Measurements from ENCODE around the gene MET. TPM values are rescaled to one million over a fixed set of nuclear protein-coding genes. Genes with fewer than 3 reads are reported as not detected.

Gene MET
- total and polyA plus RNA-seq, 2 of the 8 experiments (the other 6 are each of a cell fraction or from before 2014, with no cell fraction given): 3.5 to 12.9 TPM

DNA sequence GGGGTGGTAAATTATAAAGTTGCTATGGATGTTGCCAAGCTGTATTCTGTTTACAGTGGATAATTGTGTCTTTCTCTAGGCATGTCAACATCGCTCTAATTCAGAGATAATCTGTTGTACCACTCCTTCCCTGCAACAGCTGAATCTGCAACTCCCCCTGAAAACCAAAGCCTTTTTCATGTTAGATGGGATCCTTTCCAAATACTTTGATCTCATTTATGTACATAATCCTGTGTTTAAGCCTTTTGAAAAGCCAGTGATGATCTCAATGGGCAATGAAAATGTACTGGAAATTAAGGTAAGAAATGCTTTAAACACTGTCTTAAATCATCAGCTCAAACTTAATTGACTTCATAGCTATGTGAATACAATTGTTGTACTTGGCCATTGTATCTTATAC is 91.0 kb downstream of the MET start:
- CTCF ChIA-PET (ENCODE audit: partially characterized antibody): interaction anchor here (0.9 to 1.7 kb wide), 7 partner anchors 9 to 514 kb away, joined by 3 to 6 read pairs (median 3); no protein-coding TSS in a partner anchor
- 92% methylated on average over 1 of the region's 1 CpG; no CpG with 5 or more reads in 1 of the 2 experiments for WGBS, 2 experiments (ENCODE audit: extremely low coverage in 1 of 2, insufficient coverage in 1 of 2, insufficient read length in 1 of 2, insufficient replicate concordance in 2 of 2, low coverage in 1 of 2, low lambda C conversion rate in 2 of 2, missing lambda C conversion rate in 1 of 2)

More for the DNA sequence above, 91.0 kb downstream of the MET start:
- Histone ChIP-seq H3K4me1 (replicated peaks in 1 of 4; ENCODE audit: control insufficient read depth in 3 of 4, insufficient read depth in 4 of 4, low read length in 3 of 4) (no peaks in the 10 kb centered on the region), H3K27me3 (replicated peaks in 1 of 4; ENCODE audit: control insufficient read depth in 3 of 4, extremely low read depth in 1 of 4, insufficient read depth in 3 of 4, low read length in 3 of 4) (no peaks in the 10 kb centered on the region), H3K23ac (ENCODE audit: insufficient read length) (no peak overlapping the region), H4K5ac (ENCODE audit: insufficient read length, low read depth, low read length) (no peak overlapping the region), H3K79me2 (ENCODE audit: control insufficient read depth in 1 of 2, insufficient read depth in 2 of 2, low read length in 2 of 2) (no peaks in the 10 kb centered on the region), H2BK5ac (ENCODE audit: low read depth, low read length) (no peak overlapping the region), H3K18ac (ENCODE audit: extremely low read depth, low read length) (no peak overlapping the region), H3K27ac (ENCODE audit: low read depth, low read length) (no peak overlapping the region), H3K9ac (replicated peaks in 1 of 4; ENCODE audit: extremely low read depth in 1 of 4, low read depth in 3 of 4, low read length in 3 of 4) (no peak overlapping the region), H3K4ac (replicated peaks; ENCODE audit: insufficient read length, low read depth, low read length) (no peak overlapping the region), H3K56ac (replicated peaks; ENCODE audit: insufficient read length, low read depth, low read length) (no peak overlapping the region), H2BK20ac (ENCODE audit: low read length) (no peak overlapping the region), H3K23me2 (ENCODE audit: low read depth, low read length) (no peaks in the 10 kb centered on the region), H3K4me3 (ENCODE audit: extremely low read depth in 1 of 4, insufficient read depth in 2 of 4, low read depth in 3 of 4, low read length in 4 of 4) (no peak overlapping the region), H2BK120ac (replicated peaks; ENCODE audit: low read depth, low read length) (no peak overlapping the region), H3K14ac (ENCODE audit: insufficient read length) (no peak overlapping the region), H3K79me1 (ENCODE audit: low read depth, low read length) (no peaks in the 10 kb centered on the region), H4K20me1 (replicated peaks in 1 of 2; ENCODE audit: control insufficient read depth in 1 of 2, insufficient read depth in 2 of 2, low read length in 2 of 2) (no peaks in the 10 kb centered on the region), H3K9me3 (ENCODE audit: insufficient read depth in 2 of 2, low read depth in 1 of 2, low read length in 1 of 2) (no peaks in the 10 kb centered on the region), H2AFZ (ENCODE audit: low read length) (no peak overlapping the region), H4K91ac (replicated peaks; ENCODE audit: insufficient read length, low read length) (no peak overlapping the region), H2BK12ac (ENCODE audit: low read depth, low read length) (no peak overlapping the region), H2AK5ac (ENCODE audit: low read depth, low read length) (no peak overlapping the region), H3K36me3 (ENCODE audit: control insufficient read depth in 2 of 4, insufficient read depth in 4 of 4, low read length in 3 of 4) (no peaks in the 10 kb centered on the region), H4K8ac (ENCODE audit: extremely low read depth, insufficient read depth, low read length) (no peak overlapping the region), H2BK15ac (ENCODE audit: low read length) (no peak overlapping the region), H3K4me2 (ENCODE audit: insufficient read depth in 1 of 2, low read depth in 2 of 2, low read length in 2 of 2) (no peak overlapping the region)
- FAIRE-seq: no peak
- no peak for TF ChIP-seq ASH2L (IDR thresholded peaks at IDR 0.05; ENCODE audit: low read length)
- TF ChIP-seq TAF7 (optimal IDR thresholded peaks at IDR 0.05; ENCODE audit: borderline replicate concordance, low read depth, low read length): no peak
- TF ChIP-seq YY1 (IDR thresholded peaks at IDR 0.05; ENCODE audit: low read depth, low read length): no peak
- TF ChIP-seq RBBP5 (IDR thresholded peaks at IDR 0.05; ENCODE audit: borderline replicate concordance, low read depth, low read length): no peak
- no peak for TF ChIP-seq GABPA (IDR thresholded peaks at IDR 0.05; ENCODE audit: borderline replicate concordance, insufficient read depth, low read length)
- TF ChIP-seq SIN3A (conservative IDR thresholded peaks at IDR 0.05 in 1 of 2, IDR thresholded peaks at IDR 0.05 in 1 of 2; ENCODE audit: low read depth in 1 of 2, low read length in 2 of 2): no peak
- no peak for DNase-seq (ENCODE audit: low read depth in 1 of 2, low spot score in 2 of 2)
- POLR2A ChIA-PET (ENCODE audit: partially characterized antibody): no interaction called here
